Activated T-cell treated with anti-CD3 and anti-CD28 coated beads for 48 hours (primary cell): ENCODE measurements around the gene SHF.

Experiments
- DNase-seq: peaks from one replicate; pipeline ENCODE4 v3.0.0-alpha.2; 2020; ENCODE audit warnings: low read depth

Gene SHF

GRCh38 chr15:45169608-45170480, 17.9 kb downstream of the SHF start:
- no peak for DNase-seq

DNA sequence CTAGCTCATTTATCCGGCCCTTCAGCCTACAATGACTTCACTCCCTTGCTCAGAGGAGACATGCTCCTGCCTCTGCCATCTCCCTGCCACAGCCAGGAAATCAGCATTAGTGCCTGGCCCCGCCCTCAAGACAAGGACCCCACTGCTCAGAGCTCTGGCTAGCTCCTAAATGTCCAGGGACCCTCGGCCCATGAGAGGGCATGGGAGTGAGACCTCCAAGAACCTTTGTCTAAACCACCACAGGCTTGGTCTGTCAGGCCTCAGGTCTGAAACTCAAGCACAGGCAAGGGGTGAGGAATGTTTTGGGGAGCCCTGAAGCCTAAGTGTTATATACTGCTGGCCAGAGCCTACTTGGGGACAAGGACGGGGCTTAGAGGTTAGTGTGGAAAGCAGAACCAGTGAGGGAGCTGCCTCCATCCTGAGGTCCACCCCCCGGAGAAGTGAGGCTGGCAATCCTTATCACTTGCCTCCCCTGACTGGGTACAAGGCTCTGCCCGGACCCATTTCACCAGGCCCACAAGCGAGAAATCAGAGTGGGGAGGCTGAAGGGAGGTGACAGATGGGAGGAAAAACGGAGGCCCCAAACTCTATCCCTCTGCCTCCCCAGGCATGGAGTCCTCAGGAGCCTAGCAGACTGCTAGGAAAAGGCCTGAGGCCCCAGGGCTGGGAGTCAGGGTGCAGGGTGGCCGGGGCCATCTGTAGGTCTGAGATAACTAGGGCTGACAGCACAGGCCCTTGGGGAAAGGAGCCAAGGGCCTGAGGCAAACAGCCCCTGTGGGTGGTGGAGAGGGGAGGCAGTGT, 18.8 kb downstream of the SHF start:
- no peak for DNase-seq

- no peak for DNase-seq
Observed at GRCh38 chr15:45168286-45168685, 19.5 kb downstream of the SHF start.

- no peak for DNase-seq
Observed at GRCh38 chr15:45167631-45168205, 20.0 kb downstream of the SHF start.

GRCh38 chr15:45166834-45167630, 20.7 kb downstream of the SHF start:
- DNase-seq: peak; percentile 82

- no peak for DNase-seq
Observed at GRCh38 chr15:45165536-45165935, 22.2 kb downstream of the SHF start.

DNA sequence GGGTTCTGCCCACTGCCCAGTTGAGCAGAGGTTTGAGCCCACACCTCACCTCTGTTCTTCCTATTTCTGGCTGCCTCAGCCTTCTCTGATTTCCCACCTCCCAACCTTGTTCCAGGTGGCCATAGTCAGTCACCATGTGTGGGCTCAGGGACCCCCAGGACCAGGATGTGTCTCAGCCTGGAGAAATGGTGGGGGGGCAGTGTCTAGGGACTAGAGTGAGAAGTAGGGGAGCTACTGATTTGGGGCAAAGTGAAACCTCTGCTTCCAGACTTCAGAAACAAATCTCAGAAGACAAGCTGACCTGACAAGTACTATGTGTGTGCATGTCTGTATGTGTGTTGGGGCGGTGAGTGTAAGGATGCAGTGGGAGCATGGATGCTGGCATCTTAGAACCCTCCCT, 22.9 kb downstream of the SHF start:
- DNase-seq: no peak

GRCh38 chr15:45163508-45163856, 24.3 kb downstream of the SHF start:
- no peak for DNase-seq

DNA sequence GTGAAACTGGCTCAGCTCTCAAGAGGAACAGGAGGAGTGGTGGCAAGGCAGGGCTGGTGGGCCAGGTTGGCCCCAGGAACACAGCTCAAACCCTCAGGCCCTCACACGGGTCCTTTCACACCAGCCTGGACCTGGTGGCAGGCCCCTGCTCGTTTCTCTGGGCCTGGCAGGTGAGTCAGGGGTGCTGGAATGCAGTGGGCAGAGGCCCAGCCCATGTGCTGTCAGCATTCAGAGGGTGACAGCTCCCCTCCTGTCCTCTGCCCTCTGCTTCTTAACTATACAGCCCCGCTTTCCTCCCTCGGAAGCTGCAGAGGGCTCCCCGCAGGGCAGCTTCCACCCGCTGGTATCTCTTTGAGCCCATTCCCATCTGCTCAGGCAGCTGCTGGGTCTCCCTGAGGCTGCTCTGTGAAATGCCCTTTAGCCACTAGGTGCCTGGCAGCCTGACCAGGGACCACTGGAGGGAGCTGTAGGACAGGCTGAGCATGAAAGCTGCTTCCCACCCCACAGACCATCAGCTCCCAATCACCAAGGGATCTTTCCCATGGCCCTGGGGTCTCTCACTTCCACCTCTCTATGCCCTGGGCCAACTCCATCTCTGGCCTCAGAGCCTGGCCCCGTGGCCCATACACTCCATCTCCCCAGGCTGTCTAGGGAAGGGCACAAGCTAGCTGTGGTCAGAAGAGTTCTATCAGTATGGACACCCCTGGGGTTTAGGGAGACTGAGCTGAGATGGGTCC, 24.8 kb downstream of the SHF start:
- peak; percentile 49 for DNase-seq

- DNase-seq: no peak
Observed at GRCh38 chr15:45161666-45162065, 26.1 kb downstream of the SHF start.

DNA sequence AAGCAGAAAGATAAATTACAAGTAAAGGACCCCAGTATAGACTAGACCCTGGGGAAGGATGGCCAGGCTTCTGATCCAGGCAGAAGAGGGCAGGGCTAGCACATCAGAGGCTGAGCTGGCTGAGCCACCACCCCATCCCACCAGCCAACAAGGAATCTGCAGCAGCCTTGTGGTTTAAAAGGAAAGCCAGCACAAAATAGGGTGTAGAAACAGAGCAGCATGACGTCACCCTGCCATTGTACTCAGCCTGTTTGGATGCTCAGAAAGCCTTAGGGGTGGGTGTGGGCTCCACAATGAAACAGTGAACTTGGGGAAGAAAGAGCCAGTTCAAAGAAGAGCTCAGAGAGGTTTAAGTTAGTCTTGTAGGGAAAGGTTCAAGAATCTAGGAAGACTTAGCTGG, 29.8 kb downstream of the SHF start:
- no peak for DNase-seq

DNA sequence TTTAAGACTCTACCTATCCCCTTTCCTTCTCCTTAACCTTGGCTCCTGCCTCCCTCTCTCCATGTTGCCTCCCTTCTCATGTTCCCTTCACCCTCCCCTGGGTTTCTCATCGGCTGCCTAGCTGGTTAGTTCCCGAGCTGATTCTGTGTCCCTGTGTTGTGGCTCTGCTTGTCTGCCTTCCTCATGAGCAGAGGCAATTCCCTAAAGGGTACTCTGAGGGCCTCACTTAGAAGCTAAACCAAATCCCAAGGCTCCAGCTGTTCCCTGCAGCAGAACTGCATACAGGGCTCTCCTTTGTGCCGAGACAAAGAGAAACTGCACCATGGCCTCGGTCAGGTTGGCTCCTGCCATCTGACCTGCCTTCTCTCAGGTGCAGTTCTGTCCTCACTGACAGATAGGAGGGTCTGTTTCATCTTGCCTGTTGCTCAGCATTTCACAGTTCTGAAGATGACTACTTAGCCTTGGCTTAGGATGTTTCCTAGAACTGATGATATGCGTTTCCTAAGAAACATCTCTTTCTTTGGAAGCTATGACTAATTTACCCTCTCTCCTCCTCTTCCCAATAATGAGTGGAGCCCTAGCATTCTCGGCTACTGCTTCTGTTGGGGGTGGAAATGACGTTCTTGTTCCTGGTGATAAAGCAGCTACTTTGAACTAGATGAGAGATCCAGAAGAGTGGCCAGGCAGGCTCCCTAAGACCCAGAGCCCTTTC, 30.9 kb downstream of the SHF start:
- DNase-seq: no peak

GRCh38 chr15:45155739-45156138, 32.0 kb downstream of the SHF start:
- DNase-seq: no peak

GRCh38 chr15:45151998-45152828, 35.6 kb downstream of the SHF start:
- no peak for DNase-seq

DNA sequence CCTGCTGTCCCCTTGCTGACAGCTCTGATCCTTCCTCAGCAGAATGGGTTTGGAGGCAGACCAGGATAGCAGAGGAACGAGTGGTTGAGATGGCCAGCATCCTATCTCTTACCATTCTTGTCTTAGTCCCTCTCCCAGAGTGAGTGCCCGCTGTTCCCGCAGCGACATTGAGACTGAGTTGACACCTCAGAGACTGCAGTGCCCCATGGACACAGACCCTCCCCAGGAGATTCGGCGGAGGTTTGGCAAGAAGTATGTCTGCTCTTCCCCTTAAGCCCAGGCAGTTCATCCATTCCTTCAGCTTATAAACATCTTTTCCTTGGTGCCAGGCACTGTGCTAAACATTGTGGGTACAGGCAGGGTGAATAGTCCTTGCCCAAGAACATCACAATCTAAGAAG, 36.8 kb downstream of the SHF start:
- no peak for DNase-seq

DNA sequence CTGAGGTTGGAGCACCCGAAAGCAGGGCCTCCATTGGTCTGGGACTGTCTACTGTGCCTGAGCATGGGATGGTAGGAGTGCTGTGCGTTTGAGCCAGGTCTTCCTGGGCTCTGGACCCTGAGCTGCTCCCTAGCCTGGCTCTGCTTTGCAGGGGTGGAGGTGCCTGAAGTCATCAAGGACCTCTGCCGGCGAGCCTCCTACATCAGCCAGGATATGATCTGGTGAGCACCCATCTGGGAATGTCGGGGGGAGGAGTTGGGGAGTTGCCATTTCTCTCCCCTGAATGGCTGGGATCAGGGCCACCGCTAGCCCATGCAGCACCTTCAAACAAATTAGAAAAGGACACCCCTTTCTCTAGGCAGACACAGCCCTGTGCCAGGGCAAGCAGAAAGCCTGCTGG, 37.3 kb downstream of the SHF start:
- no peak for DNase-seq

- DNase-seq: no peak
Observed at GRCh38 chr15:45149060-45149459, 38.7 kb downstream of the SHF start.

GRCh38 chr15:45148076-45149059, 39.4 kb downstream of the SHF start:
- no peak for DNase-seq

DNA sequence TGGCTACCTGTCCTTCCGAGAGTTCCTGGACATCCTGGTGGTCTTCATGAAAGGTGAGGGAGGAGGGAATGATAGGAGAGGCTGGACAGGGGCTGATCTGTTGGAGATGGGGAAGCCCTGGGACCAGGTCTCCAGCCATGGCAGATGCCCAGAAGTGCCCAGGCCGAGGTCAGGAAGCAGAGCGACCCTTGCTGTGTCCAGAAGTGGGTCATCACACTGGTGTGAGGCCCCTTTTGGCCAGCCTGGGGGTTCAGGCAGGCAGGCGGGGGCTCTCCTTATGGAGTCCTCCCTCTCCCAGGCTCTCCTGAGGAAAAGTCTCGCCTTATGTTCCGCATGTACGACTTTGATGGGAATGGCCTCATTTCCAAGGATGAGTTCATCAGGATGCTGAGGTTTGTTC, 40.2 kb downstream of the SHF start:
- DNase-seq: no peak
